ENCODE results near the gene HID1.

The HID1 gene

GRCh38 chr17:75005291-75005690 lies 32.7 kb upstream of the HID1 start:
- ATAC-seq: no peak
- TF ChIP-seq ISL1 (CRISPR knock-in tag; IDR thresholded peaks at IDR 0.05): no peak
- no peak for TF ChIP-seq ZNF8 (CRISPR knock-in tag; IDR thresholded peaks at IDR 0.05)
- TF ChIP-seq SNAI2 (CRISPR knock-in tag; IDR thresholded peaks at IDR 0.05): no peak
- no peak for TF ChIP-seq PATZ1 (CRISPR knock-in tag; IDR thresholded peaks at IDR 0.05; ENCODE audit: borderline replicate concordance)
- no peak for TF ChIP-seq BACH2 (CRISPR knock-in tag; IDR thresholded peaks at IDR 0.05; ENCODE audit: borderline replicate concordance)
- TF ChIP-seq TCF4 (CRISPR knock-in tag; IDR thresholded peaks at IDR 0.05; ENCODE audit: borderline replicate concordance): no peak
- no peak for TF ChIP-seq CSDC2 (CRISPR knock-in tag; IDR thresholded peaks at IDR 0.05)
- TF ChIP-seq, protein P1, sequence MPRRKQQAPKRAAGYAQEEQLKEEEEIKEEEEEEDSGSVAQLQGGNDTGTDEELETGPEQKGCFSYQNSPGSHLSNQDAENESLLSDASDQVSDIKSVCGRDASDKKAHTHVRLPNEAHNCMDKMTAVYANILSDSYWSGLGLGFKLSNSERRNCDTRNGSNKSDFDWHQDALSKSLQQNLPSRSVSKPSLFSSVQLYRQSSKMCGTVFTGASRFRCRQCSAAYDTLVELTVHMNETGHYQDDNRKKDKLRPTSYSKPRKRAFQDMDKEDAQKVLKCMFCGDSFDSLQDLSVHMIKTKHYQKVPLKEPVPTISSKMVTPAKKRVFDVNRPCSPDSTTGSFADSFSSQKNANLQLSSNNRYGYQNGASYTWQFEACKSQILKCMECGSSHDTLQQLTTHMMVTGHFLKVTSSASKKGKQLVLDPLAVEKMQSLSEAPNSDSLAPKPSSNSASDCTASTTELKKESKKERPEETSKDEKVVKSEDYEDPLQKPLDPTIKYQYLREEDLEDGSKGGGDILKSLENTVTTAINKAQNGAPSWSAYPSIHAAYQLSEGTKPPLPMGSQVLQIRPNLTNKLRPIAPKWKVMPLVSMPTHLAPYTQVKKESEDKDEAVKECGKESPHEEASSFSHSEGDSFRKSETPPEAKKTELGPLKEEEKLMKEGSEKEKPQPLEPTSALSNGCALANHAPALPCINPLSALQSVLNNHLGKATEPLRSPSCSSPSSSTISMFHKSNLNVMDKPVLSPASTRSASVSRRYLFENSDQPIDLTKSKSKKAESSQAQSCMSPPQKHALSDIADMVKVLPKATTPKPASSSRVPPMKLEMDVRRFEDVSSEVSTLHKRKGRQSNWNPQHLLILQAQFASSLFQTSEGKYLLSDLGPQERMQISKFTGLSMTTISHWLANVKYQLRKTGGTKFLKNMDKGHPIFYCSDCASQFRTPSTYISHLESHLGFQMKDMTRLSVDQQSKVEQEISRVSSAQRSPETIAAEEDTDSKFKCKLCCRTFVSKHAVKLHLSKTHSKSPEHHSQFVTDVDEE (CRISPR knock-in tag; IDR thresholded peaks at IDR 0.05): no peak
- TF ChIP-seq GLIS3 (CRISPR knock-in tag; IDR thresholded peaks at IDR 0.05): no peak
- TF ChIP-seq, protein P2, sequence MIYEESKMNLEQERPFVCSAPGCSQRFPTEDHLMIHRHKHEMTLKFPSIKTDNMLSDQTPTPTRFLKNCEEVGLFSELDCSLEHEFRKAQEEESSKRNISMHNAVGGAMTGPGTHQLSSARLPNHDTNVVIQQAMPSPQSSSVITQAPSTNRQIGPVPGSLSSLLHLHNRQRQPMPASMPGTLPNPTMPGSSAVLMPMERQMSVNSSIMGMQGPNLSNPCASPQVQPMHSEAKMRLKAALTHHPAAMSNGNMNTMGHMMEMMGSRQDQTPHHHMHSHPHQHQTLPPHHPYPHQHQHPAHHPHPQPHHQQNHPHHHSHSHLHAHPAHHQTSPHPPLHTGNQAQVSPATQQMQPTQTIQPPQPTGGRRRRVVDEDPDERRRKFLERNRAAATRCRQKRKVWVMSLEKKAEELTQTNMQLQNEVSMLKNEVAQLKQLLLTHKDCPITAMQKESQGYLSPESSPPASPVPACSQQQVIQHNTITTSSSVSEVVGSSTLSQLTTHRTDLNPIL (CRISPR knock-in tag; IDR thresholded peaks at IDR 0.05; ENCODE audit: low read depth): no peak
- no peak for TF ChIP-seq ZNF70 (CRISPR knock-in tag; IDR thresholded peaks at IDR 0.05)
- no peak for TF ChIP-seq ZNF565 (CRISPR knock-in tag; conservative IDR thresholded peaks at IDR 0.05; ENCODE audit: low read depth)

GRCh38 chr17:75004371-75004770 lies 31.8 kb upstream of the HID1 start:
- no peak for ATAC-seq
- no peak for TF ChIP-seq ESRRG (CRISPR knock-in tag; IDR thresholded peaks at IDR 0.05)
- no peak for TF ChIP-seq PATZ1 (CRISPR knock-in tag; IDR thresholded peaks at IDR 0.05; ENCODE audit: borderline replicate concordance)
- no peak for TF ChIP-seq ISL1 (CRISPR knock-in tag; IDR thresholded peaks at IDR 0.05)
- TF ChIP-seq BACH2 (CRISPR knock-in tag; IDR thresholded peaks at IDR 0.05; ENCODE audit: borderline replicate concordance): no peak
- TF ChIP-seq RARB (CRISPR knock-in tag; IDR thresholded peaks at IDR 0.05): no peak
- TF ChIP-seq GLIS3 (CRISPR knock-in tag; IDR thresholded peaks at IDR 0.05): no peak
- no peak for TF ChIP-seq TCF4 (CRISPR knock-in tag; IDR thresholded peaks at IDR 0.05; ENCODE audit: borderline replicate concordance)

DNA sequence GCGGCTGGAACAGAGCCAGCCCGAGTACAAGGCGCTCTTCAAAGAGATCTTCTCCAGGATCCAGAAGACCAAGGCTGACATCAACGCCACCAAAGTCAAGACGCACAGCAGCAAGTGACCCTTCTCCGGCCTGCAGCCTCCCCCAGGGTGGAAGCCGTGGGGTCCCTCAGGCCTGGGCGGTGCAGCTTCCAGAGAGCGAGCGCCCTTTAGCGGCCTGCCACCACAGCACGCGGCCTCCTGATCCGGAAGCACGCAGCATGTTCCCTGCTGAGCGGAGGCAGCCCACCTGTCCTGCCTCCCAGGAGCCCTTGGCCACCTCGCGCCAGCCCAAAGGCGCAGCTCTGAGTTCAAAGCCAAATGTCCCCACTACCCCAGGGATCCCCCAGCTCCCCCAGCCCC lies 31.4 kb upstream of the HID1 start:
- no peak for ATAC-seq
- TF ChIP-seq TCF4 (CRISPR knock-in tag; IDR thresholded peaks at IDR 0.05; ENCODE audit: borderline replicate concordance) (no peak), ZNF70 (CRISPR knock-in tag; IDR thresholded peaks at IDR 0.05) (no peak), OSR1 (CRISPR knock-in tag; IDR thresholded peaks at IDR 0.05) (no peak), ZNF565 (CRISPR knock-in tag; conservative IDR thresholded peaks at IDR 0.05; ENCODE audit: low read depth) (no peak), TOX (CRISPR knock-in tag; IDR thresholded peaks at IDR 0.05; ENCODE audit: borderline replicate concordance) (no peak), ZFP3 (CRISPR knock-in tag; IDR thresholded peaks at IDR 0.05) (no peak), SNAI2 (CRISPR knock-in tag; IDR thresholded peaks at IDR 0.05) (no peak), PPARA (CRISPR knock-in tag; IDR thresholded peaks at IDR 0.05; ENCODE audit: borderline replicate concordance) (no peak)
- TF ChIP-seq, protein P1 (CRISPR knock-in tag; IDR thresholded peaks at IDR 0.05): no peak

All from SK-N-SH treated with all-trans-retinoic acid at 6 μM for 48 hours (cell line).